CD4-positive, alpha-beta memory T cell (primary cell): ENCODE measurements around the gene DPH1. TPM values are rescaled to one million over a fixed set of nuclear protein-coding genes. Genes with fewer than 3 reads are reported as not detected.
A peak's percentile ranks its signal among the peaks of the same experiment; 100 is the strongest.

Experiments used
- CTCF ChIA-PET: fragments of 350-600 bp; sonication (Branson Sonifier 250); formaldehyde crosslinking; loops from one replicate; lab custom pipeline; 2021; ENCODE audit warnings: inconsistent platforms; ENCODE audit not compliant: partially characterized antibody; lab: Charles Lee
- POLR2A ChIA-PET: fragments of 350-600 bp; sonication (Branson Sonifier 250); formaldehyde crosslinking; loops from one replicate; lab custom pipeline; 2021; ENCODE audit not compliant: partially characterized antibody; lab: Charles Lee
- DNase-seq, 5 donors: peaks; one replicate each; pipeline versions ENCODE4 v3.0.0 to v3.0.0-alpha.2; 2020 to 2022; ENCODE audit warnings: mixed read lengths in 1 of 5
- H3K27ac ChIP-seq: one replicate; pipeline ENCODE4 v1.7.0; 2013; ENCODE audit warnings: low read depth, low read length
- H3K27me3 ChIP-seq: 2 replicates; pipeline ENCODE4 v1.7.0; 2013; ENCODE audit warnings: mild to moderate bottlenecking, low read length, moderate library complexity; ENCODE audit not compliant: insufficient read depth
- H3K36me3 ChIP-seq: 2 replicates; pipeline ENCODE4 v1.7.0; 2013; ENCODE audit warnings: mild to moderate bottlenecking, low read length, moderate library complexity; ENCODE audit not compliant: insufficient read depth
- H3K4me1 ChIP-seq: 2 replicates; pipeline ENCODE4 v1.7.0; 2013; ENCODE audit warnings: mild to moderate bottlenecking, low read length, moderate library complexity; ENCODE audit not compliant: insufficient read depth
- H3K4me3 ChIP-seq, 2 donors: one replicate each; pipeline ENCODE4 v1.7.0; 2013; ENCODE audit warnings: low read length in 2 of 2, mild to moderate bottlenecking in 1 of 2
- H3K9me3 ChIP-seq, 2 donors: one replicate each; pipeline ENCODE4 v1.7.0; 2013; ENCODE audit warnings: low read length in 2 of 2, control low read depth in 1 of 2; ENCODE audit not compliant: control insufficient read depth in 1 of 2
- H3K27ac Mint-ChIP-seq, 7 donors: one replicate each; pipeline ENCODE4 v1.8.0; 2020 to 2021; ENCODE audit warnings: mixed read lengths in 7 of 7, mild to moderate bottlenecking in 6 of 7, inconsistent platforms in 3 of 7, moderate library complexity in 3 of 7
- H3K27me3 Mint-ChIP-seq, 2 donors: one replicate each; pipeline ENCODE4 v1.8.0; 2020 to 2021; ENCODE audit warnings: mixed read lengths in 2 of 2
- H3K36me3 Mint-ChIP-seq, 2 donors: one replicate each; pipeline ENCODE4 v1.8.0; 2020 to 2021; ENCODE audit warnings: mixed read lengths in 2 of 2, inconsistent platforms in 1 of 2, mild to moderate bottlenecking in 1 of 2
- H3K4me1 Mint-ChIP-seq, 4 donors: one replicate each; pipeline ENCODE4 v1.8.0; 2020 to 2021; ENCODE audit warnings: mixed read lengths in 4 of 4, mild to moderate bottlenecking in 1 of 4
- H3K4me3 Mint-ChIP-seq, 8 donors: one replicate each; pipeline ENCODE4 v1.8.0; 2020 to 2021; ENCODE audit warnings: mixed read lengths in 8 of 8, mild to moderate bottlenecking in 7 of 8, moderate library complexity in 6 of 8, inconsistent platforms in 3 of 8
- H3K9me3 Mint-ChIP-seq, 8 donors: one replicate each; pipeline ENCODE4 v1.8.0; 2020 to 2021; ENCODE audit warnings: mixed read lengths in 8 of 8, mild to moderate bottlenecking in 5 of 8, inconsistent platforms in 3 of 8, moderate library complexity in 1 of 8
- intact Hi-C: fragments of 100-400 bp; cut with micrococcal nuclease; formaldehyde crosslinking; loops from one replicate; pipeline ENCODE4 v1.15.1; 2023
- polyA plus RNA-seq, 2 donors: library from polyadenylated mRNA; unstranded; fragments of 300-500 nt; fragmentation: Illumina TruSeq; gene quantifications; one replicate each; pipeline ENCODE4 v1.2.3, GENCODE V29; 2021
- total RNA-seq, 2 experiments: library from RNA; stranded (reverse); gene quantifications; one replicate each; pipeline ENCODE4 v1.2.3, GENCODE V29; 2021

The DPH1 gene
- total and polyA plus RNA-seq, 4 experiments from 2014 or later, result 30.8 to 95.8 (median 58.2) TPM

GRCh38 chr17:2035541-2036488, 5.9 kb downstream of the DPH1 start:
- Histone ChIP-seq H3K27ac (no peak overlapping the region), H3K4me1 (peaks cover 21% of the 10 kb centered on the region), H3K36me3 (peaks cover 30% of the 10 kb centered on the region), H3K4me3 (no peak overlapping the region), H3K27me3 (no peaks in the 10 kb centered on the region), H3K9me3 (no peaks in the 10 kb centered on the region)
- Mint-ChIP-seq H3K4me1 (peaks cover 8 to 27% (median 13%) of the 10 kb centered on the region in 4 donors), H3K36me3 (peaks cover 13 to 36% of the 10 kb centered on the region in 2 donors), H3K27me3 (no peaks in the 10 kb centered on the region), H3K27ac (no peak overlapping the region), H3K9me3 (no peaks in the 10 kb centered on the region), H3K4me3 (no peak overlapping the region)
- intact Hi-C loops, result no loop called here
- POLR2A ChIA-PET, result interaction anchor here (1.0 kb wide), 1 partner anchor 319 kb away, joined by 3 read pairs; no protein-coding TSS in a partner anchor
- DNase-seq, result no peak
- CTCF ChIA-PET, result no interaction called here

DNA sequence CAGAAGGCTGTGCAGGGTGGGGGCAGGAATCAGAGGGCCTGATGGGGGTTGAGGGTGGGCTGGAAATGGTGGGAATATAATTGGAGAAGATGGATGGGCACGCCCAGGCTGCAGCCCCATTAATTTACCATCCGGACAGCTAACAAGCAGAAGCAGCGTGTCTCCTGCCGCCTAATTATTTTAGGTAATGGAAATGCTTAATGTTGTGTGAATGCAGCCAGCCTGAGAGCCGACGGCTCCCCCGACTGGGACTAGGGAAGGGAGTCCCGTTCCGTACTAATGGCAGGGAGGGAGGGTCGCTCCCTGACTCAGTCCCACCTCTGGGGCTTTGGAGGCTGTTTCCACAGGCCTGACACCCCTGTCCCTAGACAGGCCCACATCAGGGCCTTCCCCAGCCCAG, 7.2 kb downstream of the DPH1 start:
- DNase-seq, result no peak
- POLR2A ChIA-PET, result no interaction called here
- peaks cover 13 to 40% of the 10 kb centered on the region in 2 donors for H3K36me3 Mint-ChIP-seq
- intact Hi-C loops, result no loop called here
- Histone ChIP-seq H3K4me3 (no peak overlapping the region), H3K4me1 (peaks cover 14% of the 10 kb centered on the region), H3K9me3 (no peaks in the 10 kb centered on the region), H3K27ac (no peak overlapping the region), H3K36me3 (peaks cover 30% of the 10 kb centered on the region), H3K27me3 (no peaks in the 10 kb centered on the region)
- CTCF ChIA-PET, result no interaction called here
- H3K4me3 Mint-ChIP-seq, result no peak overlapping the region
- H3K4me1 Mint-ChIP-seq, result peaks cover 7 to 24% (median 12%) of the 10 kb centered on the region in 4 donors
- no peaks in the 10 kb centered on the region for H3K27me3 Mint-ChIP-seq
- H3K27ac Mint-ChIP-seq, result peak overlapping the region in 1 of 7 donors; percentile 15
- no peaks in the 10 kb centered on the region for H3K9me3 Mint-ChIP-seq

DNA sequence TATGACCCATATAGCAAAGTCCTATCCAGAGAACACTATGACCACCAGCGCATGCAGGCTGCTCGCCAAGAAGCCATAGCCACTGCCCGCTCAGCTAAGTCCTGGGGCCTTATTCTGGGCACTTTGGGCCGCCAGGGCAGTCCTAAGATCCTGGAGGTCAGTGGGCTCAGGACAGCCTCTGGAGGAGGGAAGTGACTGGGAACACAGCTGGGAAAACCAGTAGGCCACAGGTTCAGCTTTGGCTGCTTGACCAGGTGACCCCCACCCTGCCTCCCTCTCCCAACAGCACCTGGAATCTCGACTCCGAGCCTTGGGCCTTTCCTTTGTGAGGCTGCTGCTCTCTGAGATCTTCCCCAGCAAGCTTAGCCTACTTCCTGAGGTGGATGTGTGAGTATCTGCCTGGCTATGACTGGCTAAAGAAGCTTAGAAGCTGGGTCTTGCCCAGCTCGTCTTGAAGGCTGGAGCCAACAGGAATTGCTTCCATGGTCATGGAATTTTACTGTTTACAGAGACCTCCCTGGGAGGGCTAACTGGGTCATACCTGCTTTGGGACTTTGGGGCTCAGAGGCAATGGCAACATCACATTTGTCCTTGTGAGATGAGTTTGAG, 10.4 kb downstream of the DPH1 start:
- ChIA-PET CTCF (interaction anchor here (0.8 to 1.6 kb wide), 4 partner anchors 9 to 213 kb away, joined by 3 to 4 read pairs (median 3); no protein-coding TSS in a partner anchor), POLR2A (interaction anchor here (1.2 to 3.0 kb wide), 6 partner anchors 10 to 391 kb away, joined by 3 to 13 read pairs (median 6); partner anchors contain the start of genes DPH1, HIC1, RILP and RTN4RL1)
- Histone ChIP-seq H3K36me3 (peaks cover 39% of the 10 kb centered on the region), H3K27ac (no peak overlapping the region), H3K27me3 (no peaks in the 10 kb centered on the region), H3K9me3 (no peaks in the 10 kb centered on the region), H3K4me3 (no peak overlapping the region), H3K4me1 (peaks cover 24% of the 10 kb centered on the region)
- peak overlapping the region; percentile 40 to 93 (median 64) for H3K4me3 Mint-ChIP-seq
- peaks cover 0 to 2% (median 0%) of the 10 kb centered on the region in 8 donors for H3K9me3 Mint-ChIP-seq
- DNase-seq, result no peak
- peaks cover 15 to 48% of the 10 kb centered on the region in 2 donors for H3K36me3 Mint-ChIP-seq
- H3K27me3 Mint-ChIP-seq, result no peaks in the 10 kb centered on the region
- intact Hi-C loops, result loop anchor here (5.0 to 10.0 kb wide), 3 partner anchors 208 to 396 kb away; partner anchors contain the start of genes RILP, RPA1 and SCARF1
- H3K4me1 Mint-ChIP-seq, result peaks cover 6 to 32% (median 14%) of the 10 kb centered on the region in 4 donors
- H3K27ac Mint-ChIP-seq, result peak overlapping the region in 6 of 7 donors; percentile 79 to 89 (median 85)

GRCh38 chr17:2040942-2041560, 11.1 kb downstream of the DPH1 start:
- peaks cover 39% of the 10 kb centered on the region for H3K36me3 ChIP-seq
- peak overlapping the region; percentile 85 for H3K27ac ChIP-seq
- CTCF ChIA-PET, result interaction anchor here (1.0 to 1.6 kb wide), 3 partner anchors 158 to 213 kb away, joined by 3 to 4 read pairs (median 3); no protein-coding TSS in a partner anchor
- Mint-ChIP-seq H3K27me3 (no peaks in the 10 kb centered on the region), H3K4me1 (peaks cover 6 to 32% (median 14%) of the 10 kb centered on the region in 4 donors), H3K4me3 (peak overlapping the region; percentile 40 to 94 (median 69)), H3K27ac (peak overlapping the region; percentile 79 to 89 (median 84)), H3K9me3 (peaks cover 0 to 2% (median 0%) of the 10 kb centered on the region in 8 donors), H3K36me3 (peaks cover 15 to 44% of the 10 kb centered on the region in 2 donors)
- intact Hi-C loops, result loop anchor here (1.0 to 10.0 kb wide), 5 partner anchors 9 to 396 kb away; partner anchors contain the start of genes DPH1, RILP, RPA1 and SCARF1
- peak overlapping the region; percentile 29 to 79 for H3K4me3 ChIP-seq
- H3K27me3 ChIP-seq, result no peaks in the 10 kb centered on the region
- no peaks in the 10 kb centered on the region for H3K9me3 ChIP-seq
- peaks cover 24% of the 10 kb centered on the region for H3K4me1 ChIP-seq
- POLR2A ChIA-PET, result interaction anchor here (1.0 to 3.0 kb wide), 12 partner anchors 9 to 324 kb away, joined by 3 to 13 read pairs (median 3); partner anchors contain the start of genes DPH1, HIC1 and RTN4RL1
- DNase-seq, result no peak

DNA sequence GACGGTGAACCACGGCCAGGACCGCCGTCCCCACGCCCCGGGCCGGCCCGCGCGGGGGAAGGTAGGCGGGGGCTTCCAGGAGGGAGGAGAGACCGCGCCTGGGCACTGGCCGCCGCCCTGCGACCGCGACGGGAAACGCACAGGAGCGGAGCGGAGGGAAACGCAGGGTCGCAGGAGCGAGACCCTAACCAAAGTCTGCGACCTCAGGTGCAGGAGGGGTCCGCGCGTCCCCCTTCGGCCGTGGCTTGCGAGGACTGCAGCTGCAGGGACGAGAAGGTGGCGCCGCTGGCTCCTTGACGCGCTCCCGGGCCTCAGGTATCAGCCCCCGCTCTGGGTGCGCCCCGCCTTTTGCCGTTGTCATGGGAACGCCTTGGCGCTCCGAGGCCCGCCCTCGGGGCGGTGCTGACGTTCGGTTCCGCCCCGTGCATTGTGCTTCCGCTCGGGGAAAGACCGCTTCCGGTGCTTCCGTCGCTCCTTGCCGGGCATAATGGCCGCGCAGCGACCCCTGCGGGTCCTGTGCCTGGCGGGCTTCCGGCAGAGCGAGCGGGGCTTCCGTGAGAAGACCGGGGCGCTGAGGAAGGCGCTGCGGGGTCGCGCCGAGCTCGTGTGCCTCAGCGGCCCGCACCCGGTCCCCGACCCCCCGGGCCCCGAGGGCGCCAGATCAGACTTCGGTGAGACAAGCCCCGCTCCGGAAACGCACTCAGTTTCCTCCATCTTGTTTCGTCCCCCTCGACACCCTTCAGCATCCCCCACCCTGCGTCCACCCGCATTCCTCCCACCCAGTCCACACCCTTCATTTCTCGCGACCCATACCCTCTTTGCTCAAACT, 11.8 kb downstream of the DPH1 start, which contains the start of gene OVCA2:
Gene OVCA2, plus strand, starts transcription at position 462 of the 829 bp plus-strand sequence. Its CDS starts 26 bp downstream, at position 488.
- H3K27ac ChIP-seq, result peak within 1 kb of the TSS; percentile 85
- POLR2A ChIA-PET, result interaction anchor here (1.0 to 3.0 kb wide), 12 partner anchors 10 to 325 kb away, joined by 3 to 13 read pairs (median 4); partner anchors contain the start of genes DPH1, HIC1 and RTN4RL1
- Mint-ChIP-seq H3K27ac (peak within 1 kb of the TSS; percentile 89 to 98 (median 96)), H3K4me1 (peaks cover 6 to 32% (median 14%) of the 10 kb centered on the region in 4 donors), H3K27me3 (no peaks in the 10 kb centered on the region), H3K4me3 (peak within 1 kb of the TSS; percentile 90 to 94 (median 92)), H3K9me3 (peaks cover 0 to 2% (median 0%) of the 10 kb centered on the region in 8 donors), H3K36me3 (peaks cover 11 to 37% of the 10 kb centered on the region in 2 donors)
- H3K27me3 ChIP-seq, result no peaks in the 10 kb centered on the region
- H3K9me3 ChIP-seq, result no peaks in the 10 kb centered on the region
- peak; percentile 96 to 98 (median 97) for DNase-seq
- peak within 1 kb of the TSS; percentile 64 to 79 for H3K4me3 ChIP-seq
- peaks cover 32% of the 10 kb centered on the region for H3K36me3 ChIP-seq
- CTCF ChIA-PET, result interaction anchor here (1.3 kb wide), 1 partner anchor 212 kb away, joined by 3 read pairs; no protein-coding TSS in a partner anchor
- peaks cover 24% of the 10 kb centered on the region for H3K4me1 ChIP-seq
- intact Hi-C loops, result loop anchor here (1.0 to 10.0 kb wide), 9 partner anchors 9 to 397 kb away; partner anchors contain the start of genes DPH1, RILP, RPA1 and RTN4RL1
